ENCODE results near the gene GLTP.

GLTP gene

GRCh38 chr12:109844983-109845823, 35.1 kb downstream of the GLTP start:
- peak; percentile 92 for DNase-seq (ENCODE audit: low read depth, low spot score)

GRCh38 chr12:109844091-109844490, 36.2 kb downstream of the GLTP start:
- no peak for DNase-seq (ENCODE audit: low read depth, low spot score)

GRCh38 chr12:109842021-109842420, 38.3 kb downstream of the GLTP start:
- DNase-seq (ENCODE audit: low read depth, low spot score), result no peak

- DNase-seq (ENCODE audit: low read depth, low spot score), result no peak
Measured at GRCh38 chr12:109841356-109841755, 39.0 kb downstream of the GLTP start.

- no peak for DNase-seq (ENCODE audit: low read depth, low spot score)
Measured at GRCh38 chr12:109840305-109841074, 39.9 kb downstream of the GLTP start.

GRCh38 chr12:109839444-109839843, 40.9 kb downstream of the GLTP start:
- no peak for DNase-seq (ENCODE audit: low read depth, low spot score)

GRCh38 chr12:109836916-109837315, 43.4 kb downstream of the GLTP start:
- DNase-seq (ENCODE audit: low read depth, low spot score), result no peak

- no peak for DNase-seq (ENCODE audit: low read depth, low spot score)
Measured at GRCh38 chr12:109835827-109836226, 44.5 kb downstream of the GLTP start.

- peak; percentile 62 for DNase-seq (ENCODE audit: low read depth, low spot score)
Measured at GRCh38 chr12:109833307-109834189, 46.8 kb downstream of the GLTP start, which contains the start of gene TRPV4. Gene TRPV4 (minus strand): TSS chr12:109833398. CDS start chr12:109814796, 18,602 bp downstream.

GRCh38 chr12:109832541-109833306, 47.6 kb downstream of the GLTP start:
- no peak for DNase-seq (ENCODE audit: low read depth, low spot score)

GRCh38 chr12:109831929-109832328, 48.4 kb downstream of the GLTP start:
- DNase-seq (ENCODE audit: low read depth, low spot score), result no peak

GRCh38 chr12:109831365-109831764, 49.0 kb downstream of the GLTP start:
- no peak for DNase-seq (ENCODE audit: low read depth, low spot score)

GRCh38 chr12:109830718-109831117, 49.6 kb downstream of the GLTP start:
- no peak for DNase-seq (ENCODE audit: low read depth, low spot score)

GRCh38 chr12:109830267-109830666, 50.1 kb downstream of the GLTP start:
- no peak for DNase-seq (ENCODE audit: low read depth, low spot score)

GRCh38 chr12:109829667-109830066, 50.7 kb downstream of the GLTP start:
- no peak for DNase-seq (ENCODE audit: low read depth, low spot score)

- DNase-seq (ENCODE audit: low read depth, low spot score), result no peak
Measured at GRCh38 chr12:109828754-109829511, 51.4 kb downstream of the GLTP start.

GRCh38 chr12:109827566-109828550, 52.5 kb downstream of the GLTP start:
- DNase-seq (ENCODE audit: low read depth, low spot score), result no peak

- DNase-seq (ENCODE audit: low read depth, low spot score), result no peak
Measured at GRCh38 chr12:109827080-109827479, 53.3 kb downstream of the GLTP start.

GRCh38 chr12:109824731-109825130, 55.6 kb downstream of the GLTP start:
- DNase-seq (ENCODE audit: low read depth, low spot score), result no peak

All from astrocyte of the hippocampus (primary cell).